WTC11 (cell line): Measurements from ENCODE around the gene CLEC7A.

Source experiments
- ATF3 ChIP-seq: sonication (generic); formaldehyde crosslinking; conservative IDR thresholded peaks from 2 replicates; pipeline ENCODE4 v1.8.1; 2022; ENCODE audit warnings: mild to moderate bottlenecking, missing genetic modification reagents
- FOXJ3 ChIP-seq: sonication (generic); formaldehyde crosslinking; IDR thresholded peaks from 2 replicates; pipeline ENCODE4 v1.9.0; 2021; ENCODE audit warnings: missing genetic modification reagents, mild to moderate bottlenecking, borderline replicate concordance
- FOXP4 ChIP-seq: sonication (generic); formaldehyde crosslinking; IDR thresholded peaks from 2 replicates; pipeline ENCODE4 v1.8.0; 2022; ENCODE audit warnings: mild to moderate bottlenecking, missing genetic modification reagents
- NFE2L1 ChIP-seq: sonication (generic); formaldehyde crosslinking; IDR thresholded peaks from 2 replicates; pipeline ENCODE4 v1.8.1; 2023; ENCODE audit warnings: missing genetic modification reagents
- PREB ChIP-seq: sonication (generic); formaldehyde crosslinking; IDR thresholded peaks from 2 replicates; pipeline ENCODE4 v1.8.1; 2022; ENCODE audit warnings: mild to moderate bottlenecking, missing genetic modification reagents, moderate library complexity, borderline replicate concordance
- USF1 ChIP-seq: sonication (generic); formaldehyde crosslinking; IDR thresholded peaks from 2 replicates; pipeline ENCODE4 v1.8.0; 2022; ENCODE audit warnings: mild to moderate bottlenecking, missing genetic modification reagents
- ZNF281 ChIP-seq: sonication (generic); formaldehyde crosslinking; IDR thresholded peaks from 2 replicates; pipeline ENCODE4 v1.8.0; 2023; ENCODE audit warnings: mild to moderate bottlenecking, missing genetic modification reagents
- TF ChIP-seq, protein P1 (sequence below): fragments of 200-600 bp; IDR thresholded peaks from 2 replicates; pipeline ENCODE4 v1.8.0; 2022; ENCODE audit warnings: antibody characterized with exemption

- TF ChIP-seq, protein P1, sequence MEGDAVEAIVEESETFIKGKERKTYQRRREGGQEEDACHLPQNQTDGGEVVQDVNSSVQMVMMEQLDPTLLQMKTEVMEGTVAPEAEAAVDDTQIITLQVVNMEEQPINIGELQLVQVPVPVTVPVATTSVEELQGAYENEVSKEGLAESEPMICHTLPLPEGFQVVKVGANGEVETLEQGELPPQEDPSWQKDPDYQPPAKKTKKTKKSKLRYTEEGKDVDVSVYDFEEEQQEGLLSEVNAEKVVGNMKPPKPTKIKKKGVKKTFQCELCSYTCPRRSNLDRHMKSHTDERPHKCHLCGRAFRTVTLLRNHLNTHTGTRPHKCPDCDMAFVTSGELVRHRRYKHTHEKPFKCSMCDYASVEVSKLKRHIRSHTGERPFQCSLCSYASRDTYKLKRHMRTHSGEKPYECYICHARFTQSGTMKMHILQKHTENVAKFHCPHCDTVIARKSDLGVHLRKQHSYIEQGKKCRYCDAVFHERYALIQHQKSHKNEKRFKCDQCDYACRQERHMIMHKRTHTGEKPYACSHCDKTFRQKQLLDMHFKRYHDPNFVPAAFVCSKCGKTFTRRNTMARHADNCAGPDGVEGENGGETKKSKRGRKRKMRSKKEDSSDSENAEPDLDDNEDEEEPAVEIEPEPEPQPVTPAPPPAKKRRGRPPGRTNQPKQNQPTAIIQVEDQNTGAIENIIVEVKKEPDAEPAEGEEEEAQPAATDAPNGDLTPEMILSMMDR = no peak
- no peak for TF ChIP-seq USF1 (CRISPR knock-in tag)
- TF ChIP-seq FOXP4 (CRISPR knock-in tag) = no peak
- TF ChIP-seq NFE2L1 (CRISPR knock-in tag) = no peak
- no peak for TF ChIP-seq ZNF281 (CRISPR knock-in tag)
- no peak for TF ChIP-seq ATF3 (CRISPR knock-in tag)
- TF ChIP-seq FOXJ3 (CRISPR knock-in tag) = no peak
- no peak for TF ChIP-seq PREB (CRISPR knock-in tag)
Observed at GRCh38 chr12:10072131-10072530, 57.9 kb downstream of the CLEC7A start.
